ENCODE results near the gene CTTNBP2NL. TPM values are rescaled to one million over a fixed set of nuclear protein-coding genes. Genes with fewer than 3 reads are reported as not detected.

CTTNBP2NL gene
- total and polyA plus RNA-seq, 7 donors, result 1.2 to 9.4 (median 4.7) TPM

- intact Hi-C loops (cut with DNase I), result no loop called here
- WGBS, 3 donors, result 82 to 91% (median 89%) methylated on average over 5 of the region's 5 CpGs
- no peak for ATAC-seq
- TF ChIP-seq CTCF (IDR thresholded peaks at IDR 0.05), result no peak
- Histone ChIP-seq H3K27ac (no peak overlapping the region), H3K4me3 (no peak overlapping the region), H3K36me3 (ENCODE audit: insufficient read depth in 1 of 2, low read depth in 1 of 2) (no peaks in the 10 kb centered on the region), H3K9me3 (no peaks in the 10 kb centered on the region), H3K27me3 (ENCODE audit: insufficient read depth in 3 of 3, low read length in 2 of 3) (no peaks in the 10 kb centered on the region), H3K4me1 (no peaks in the 10 kb centered on the region)
- no peak for DNase-seq
Observed at GRCh38 chr1:112440574-112440973, 44.6 kb downstream of the CTTNBP2NL start.

GRCh38 chr1:112444269-112444668, 48.3 kb downstream of the CTTNBP2NL start:
- 50 to 74% (median 66%) methylated on average over 1 of the region's 1 CpG for WGBS, 3 donors
- TF ChIP-seq CTCF (IDR thresholded peaks at IDR 0.05), result no peak
- ATAC-seq (no peak), DNase-seq (no peak)
- no peak overlapping the region for H3K4me3 ChIP-seq
- no peaks in the 10 kb centered on the region for H3K4me1 ChIP-seq
- intact Hi-C loops (cut with DNase I), result no loop called here
- H3K27ac ChIP-seq, result no peak overlapping the region
- no peaks in the 10 kb centered on the region for H3K9me3 ChIP-seq
- H3K27me3 ChIP-seq (ENCODE audit: insufficient read depth in 3 of 3, low read length in 2 of 3), result no peaks in the 10 kb centered on the region
- H3K36me3 ChIP-seq (ENCODE audit: insufficient read depth in 1 of 2, low read depth in 1 of 2), result peaks cover 0 to 3% of the 10 kb centered on the region in 2 donors

GRCh38 chr1:112445596-112445995, 49.6 kb downstream of the CTTNBP2NL start:
- H3K27ac ChIP-seq, result no peak overlapping the region

GRCh38 chr1:112446411-112446810, 50.4 kb downstream of the CTTNBP2NL start:
- TF ChIP-seq CTCF (IDR thresholded peaks at IDR 0.05), result no peak
- DNase-seq, result no peak
- no peaks in the 10 kb centered on the region for H3K9me3 ChIP-seq
- 93 to 96% (median 96%) methylated on average over 1 of the region's 1 CpG for WGBS, 3 donors
- H3K4me3 ChIP-seq, result no peak overlapping the region
- ATAC-seq, result no peak
- peaks cover 0 to 3% of the 10 kb centered on the region in 2 donors for H3K36me3 ChIP-seq (ENCODE audit: insufficient read depth in 1 of 2, low read depth in 1 of 2)
- intact Hi-C loops (cut with DNase I), result no loop called here
- H3K4me1 ChIP-seq, result no peaks in the 10 kb centered on the region
- no peak overlapping the region for H3K27ac ChIP-seq
- H3K27me3 ChIP-seq (ENCODE audit: insufficient read depth in 3 of 3, low read length in 2 of 3), result no peaks in the 10 kb centered on the region

More at GRCh38 chr1:112445596-112445995, 49.6 kb downstream of the CTTNBP2NL start:
- Histone ChIP-seq H3K9me3 (no peaks in the 10 kb centered on the region), H3K27me3 (ENCODE audit: insufficient read depth in 3 of 3, low read length in 2 of 3) (no peaks in the 10 kb centered on the region), H3K4me1 (no peaks in the 10 kb centered on the region), H3K4me3 (no peak overlapping the region), H3K36me3 (ENCODE audit: insufficient read depth in 1 of 2, low read depth in 1 of 2) (peaks cover 0 to 3% of the 10 kb centered on the region in 2 donors)
- WGBS, 3 donors, result 78 to 85% (median 83%) methylated on average over 1 of the region's 1 CpG
- DNase-seq (no peak), ATAC-seq (no peak)
- intact Hi-C loops (cut with DNase I), result no loop called here
- no peak for TF ChIP-seq CTCF (IDR thresholded peaks at IDR 0.05)

- Histone ChIP-seq H3K36me3 (ENCODE audit: insufficient read depth in 1 of 2, low read depth in 1 of 2) (peaks cover 0 to 7% of the 10 kb centered on the region in 2 donors), H3K4me3 (no peak overlapping the region), H3K27me3 (ENCODE audit: insufficient read depth in 3 of 3, low read length in 2 of 3) (no peaks in the 10 kb centered on the region), H3K4me1 (no peaks in the 10 kb centered on the region), H3K27ac (no peak overlapping the region), H3K9me3 (no peaks in the 10 kb centered on the region)
- ATAC-seq (no peak), DNase-seq (no peak)
- no peak for TF ChIP-seq CTCF (IDR thresholded peaks at IDR 0.05)
- 88 to 93% (median 93%) methylated on average over 8 of the region's 8 CpGs for WGBS, 3 donors
- intact Hi-C loops (cut with DNase I), result no loop called here
Observed at GRCh38 chr1:112448904-112449629, 53.1 kb downstream of the CTTNBP2NL start.
